Ovary (tissue), 9 donors: ENCODE results near the gene SLIT3. TPM values are rescaled to one million over a fixed set of nuclear protein-coding genes. Genes with fewer than 3 reads are reported as not detected.

Experiments
- DNase-seq, 5 donors: peaks; one replicate each; pipeline ENCODE4 v3.0.0-alpha.2; 2019 to 2020
- H3K27ac ChIP-seq, 2 donors: fragments of 200-600 bp; one replicate each; pipeline versions ENCODE4 v1.5.1 to v1.8.0; 2019 to 2022
- H3K27me3 ChIP-seq: fragments of 200-600 bp; one replicate; pipeline ENCODE4 v1.8.0; 2022
- H3K36me3 ChIP-seq: fragments of 200-600 bp; sonication (generic); one replicate; pipeline ENCODE4 v1.5.1; 2019
- H3K4me1 ChIP-seq: one replicate; pipeline ENCODE4 v1.8.1; 2013; ENCODE audit warnings: mild to moderate bottlenecking, moderate library complexity; ENCODE audit not compliant: insufficient read depth
- H3K4me3 ChIP-seq: fragments of 200-600 bp; sonication (generic); one replicate; pipeline ENCODE4 v1.5.1; 2017
- H3K9me3 ChIP-seq, 2 donors: fragments of 200-600 bp in 1 of 2; sonication (generic) in 1 of 2; one replicate each; pipeline versions ENCODE4 v1.5.1 to v1.8.1; 2013 to 2019; ENCODE audit warnings: mild to moderate bottlenecking in 1 of 2, moderate library complexity in 1 of 2
- EP300 ChIP-seq: sonication (generic); formaldehyde crosslinking; IDR thresholded peaks from one replicate; pipeline ENCODE4 v1.6.1; 2017; ENCODE audit warnings: antibody characterized with exemption
- POLR2A ChIP-seq: fragments of 450-650 bp; IDR thresholded peaks from one replicate; pipeline ENCODE4 v1.6.1; 2017; ENCODE audit warnings: antibody characterized with exemption, mild to moderate bottlenecking, moderate library complexity
- WGBS, 3 donors: extraction: QIAGEN DNeasy Blood & Tissue Kit in 1 of 3; methylation state at CpG; one replicate each; pipeline versions ENCODE4 v1.1.5 to v1.1.7; 2013 to 2017; 5-methylcytosine and 5-hydroxymethylcytosine counted together
- intact Hi-C, 4 donors: fragments of 100-400 bp; cut with DNase I; formaldehyde crosslinking; loops; one replicate each; pipeline versions ENCODE4 v1.11.0 to v1.15.1; 2022 to 2023
- polyA plus RNA-seq, 2 donors: library from polyadenylated mRNA; stranded (reverse); fragments of 200-250 nt in 1 of 2; fragments of 350-450 nt in 1 of 2; fragmentation: Illumina TruSeq in 1 of 2; extraction: RNeasy Lipid Tissue Mini Kit (QIAGEN cat#74804) in 1 of 2; gene quantifications; one replicate each; pipeline ENCODE4 v1.2.3, GENCODE V29; 2013 to 2014
- total RNA-seq, 7 donors: library from RNA; depleted of rRNA in 2 of 7; stranded (reverse); fragments of >200 nt in 2 of 7; fragmentation: NEBNext Ultra II Directional in 3 of 7; extraction: Animal tissue kit (Norgen Biotek cat#: 25700) in 3 of 7; gene quantifications; one replicate each; pipeline versions ENCODE4 v1.1.0 to v1.2.4, GENCODE V29; 2016 to 2023
- TF ChIP-seq, protein P1 (sequence below), 3 donors: fragments of 450-650 bp in 2 of 3; fragments of 200-600 bp in 1 of 3; IDR thresholded peaks; one replicate each; pipeline versions ENCODE4 v1.5.1 to v1.8.0; 2016 to 2022; ENCODE audit warnings: antibody characterized with exemption in 3 of 3, mild to moderate bottlenecking in 1 of 3
- donor health status: DM: no; HTN: no; CAD: no; lungs with moderate emphysema.
- donor health status: DM: no; HTN: no; CAD: no.
- donor health status: Bipolar disorder and iron deficiency.
- donor health status: DM: yes; HTN: yes; CAD: no.
- donor health status: DM: no; HTN: no; CAD: no.
- donor health status: DM: yes; HTN: yes; CAD: no.

The SLIT3 gene
- total and polyA plus RNA-seq, 9 donors, result 10.3 to 106 (median 24.4) TPM

GRCh38 chr5:168816661-168817060 lies 484.3 kb downstream of the SLIT3 start:
- intact Hi-C loops, result no loop called here
- H3K4me1 ChIP-seq, result no peaks in the 10 kb centered on the region
- no peak overlapping the region for H3K27ac ChIP-seq
- DNase-seq, result no peak
- TF ChIP-seq, protein P1, sequence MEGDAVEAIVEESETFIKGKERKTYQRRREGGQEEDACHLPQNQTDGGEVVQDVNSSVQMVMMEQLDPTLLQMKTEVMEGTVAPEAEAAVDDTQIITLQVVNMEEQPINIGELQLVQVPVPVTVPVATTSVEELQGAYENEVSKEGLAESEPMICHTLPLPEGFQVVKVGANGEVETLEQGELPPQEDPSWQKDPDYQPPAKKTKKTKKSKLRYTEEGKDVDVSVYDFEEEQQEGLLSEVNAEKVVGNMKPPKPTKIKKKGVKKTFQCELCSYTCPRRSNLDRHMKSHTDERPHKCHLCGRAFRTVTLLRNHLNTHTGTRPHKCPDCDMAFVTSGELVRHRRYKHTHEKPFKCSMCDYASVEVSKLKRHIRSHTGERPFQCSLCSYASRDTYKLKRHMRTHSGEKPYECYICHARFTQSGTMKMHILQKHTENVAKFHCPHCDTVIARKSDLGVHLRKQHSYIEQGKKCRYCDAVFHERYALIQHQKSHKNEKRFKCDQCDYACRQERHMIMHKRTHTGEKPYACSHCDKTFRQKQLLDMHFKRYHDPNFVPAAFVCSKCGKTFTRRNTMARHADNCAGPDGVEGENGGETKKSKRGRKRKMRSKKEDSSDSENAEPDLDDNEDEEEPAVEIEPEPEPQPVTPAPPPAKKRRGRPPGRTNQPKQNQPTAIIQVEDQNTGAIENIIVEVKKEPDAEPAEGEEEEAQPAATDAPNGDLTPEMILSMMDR (IDR thresholded peaks at IDR 0.05), result no peak
- TF ChIP-seq POLR2A (no peak), EP300 (no peak)
- H3K27me3 ChIP-seq, result no peaks in the 10 kb centered on the region
- 92 to 94% (median 93%) methylated on average over 4 of the region's 4 CpGs for WGBS, 3 donors
- no peak overlapping the region for H3K4me3 ChIP-seq
- H3K9me3 ChIP-seq, result no peaks in the 10 kb centered on the region
- no peaks in the 10 kb centered on the region for H3K36me3 ChIP-seq

DNA sequence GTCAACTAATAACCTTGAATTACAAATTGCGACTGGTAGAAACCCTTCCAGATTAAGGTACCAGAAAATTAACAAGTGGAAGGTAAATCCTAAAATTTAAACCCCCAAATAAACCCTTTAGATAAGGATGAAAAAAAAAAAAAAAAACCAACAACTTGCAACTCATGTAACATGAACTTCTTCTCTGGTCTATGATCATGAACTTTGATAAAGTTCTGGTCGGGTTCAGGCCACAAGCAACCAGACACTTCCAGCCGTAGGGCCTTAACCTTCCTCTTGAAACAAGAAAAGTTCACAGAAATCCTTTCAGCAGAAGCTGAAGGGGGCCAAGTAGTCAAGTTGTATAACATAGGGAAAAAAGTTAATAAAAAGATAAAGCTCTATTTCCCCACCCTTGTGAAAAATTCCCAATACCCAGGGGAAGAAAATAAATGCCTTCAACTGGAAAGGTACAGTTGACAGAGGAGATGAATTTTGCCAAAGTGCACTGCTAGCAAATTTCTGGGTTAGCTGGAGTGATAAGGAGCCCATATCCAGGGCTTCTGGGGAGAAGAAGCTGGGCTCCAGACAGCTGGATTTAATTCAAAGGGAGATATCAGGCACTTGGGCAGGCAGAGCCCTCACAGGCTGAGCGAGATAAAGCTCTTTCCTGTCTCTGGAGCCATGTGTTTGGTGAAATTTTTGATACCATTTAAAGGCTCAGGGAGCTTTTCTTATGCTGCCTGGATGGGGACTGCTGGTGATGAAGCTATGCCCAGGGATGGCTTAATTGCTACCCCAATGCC lies 487.6 kb downstream of the SLIT3 start:
- DNase-seq, result no peak
- intact Hi-C loops, result no loop called here
- Histone ChIP-seq H3K27me3 (no peaks in the 10 kb centered on the region), H3K9me3 (no peaks in the 10 kb centered on the region), H3K36me3 (no peaks in the 10 kb centered on the region), H3K4me3 (no peak overlapping the region), H3K4me1 (no peaks in the 10 kb centered on the region), H3K27ac (no peak overlapping the region)
- 27 to 59% (median 46%) methylated on average over 4 of the region's 4 CpGs for WGBS, 3 donors
- TF ChIP-seq, protein P1 (IDR thresholded peaks at IDR 0.05), result no peak

DNA sequence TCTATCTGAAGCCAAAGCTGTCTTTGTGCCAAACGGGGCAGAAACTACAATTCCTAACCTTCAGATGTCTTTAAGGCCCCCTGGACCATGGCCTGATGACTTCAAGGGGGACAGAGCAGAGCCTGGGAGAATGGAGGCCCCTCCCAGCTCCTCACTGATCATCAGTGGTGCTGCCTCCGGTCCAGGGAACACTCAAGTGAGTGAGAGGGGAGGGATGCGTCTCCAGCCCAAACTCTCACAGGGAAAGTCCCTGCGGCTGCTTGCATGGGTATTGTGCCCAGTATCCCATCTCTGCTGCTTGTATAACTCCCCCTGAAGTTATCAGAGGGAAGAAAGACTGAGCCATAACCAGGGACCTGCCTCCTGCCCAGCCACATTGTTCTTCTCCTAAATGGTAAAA lies 490.3 kb downstream of the SLIT3 start:
- H3K4me1 ChIP-seq, result no peaks in the 10 kb centered on the region
- intact Hi-C loops, result no loop called here
- H3K36me3 ChIP-seq, result no peaks in the 10 kb centered on the region
- H3K27me3 ChIP-seq, result no peaks in the 10 kb centered on the region
- H3K27ac ChIP-seq, result no peak overlapping the region
- no peak for TF ChIP-seq POLR2A
- TF ChIP-seq, protein P1 (IDR thresholded peaks at IDR 0.05), result no peak
- TF ChIP-seq EP300, result no peak
- no peaks in the 10 kb centered on the region for H3K9me3 ChIP-seq
- no peak for DNase-seq
- no peak overlapping the region for H3K4me3 ChIP-seq
- WGBS, 3 donors, result 76 to 92% (median 87%) methylated on average over 4 of the region's 4 CpGs

DNA sequence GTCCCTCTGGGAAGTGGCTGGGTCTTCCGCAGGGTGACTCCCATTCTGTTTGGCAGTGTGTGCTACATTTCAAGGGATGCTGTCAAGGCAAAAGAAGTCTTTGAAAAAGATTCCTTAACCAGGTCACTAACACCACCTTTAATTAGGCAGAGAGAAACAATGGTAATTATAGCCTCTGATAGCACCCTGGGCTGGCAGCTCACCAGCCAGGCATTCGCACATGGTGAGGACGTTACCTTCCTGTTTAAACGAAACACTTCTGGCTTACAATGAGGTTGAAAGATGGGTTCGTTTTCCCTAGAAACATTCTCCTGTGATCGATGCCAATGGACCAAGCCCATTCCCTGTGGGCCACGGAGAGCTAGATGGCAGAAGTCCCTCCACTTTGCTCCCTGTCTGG lies 491.7 kb downstream of the SLIT3 start:
- Histone ChIP-seq H3K9me3 (no peaks in the 10 kb centered on the region), H3K27me3 (no peaks in the 10 kb centered on the region), H3K4me3 (no peak overlapping the region), H3K4me1 (no peaks in the 10 kb centered on the region), H3K27ac (no peak overlapping the region), H3K36me3 (no peaks in the 10 kb centered on the region)
- intact Hi-C loops, result no loop called here
- TF ChIP-seq EP300 (no peak), POLR2A (no peak)
- TF ChIP-seq, protein P1 (IDR thresholded peaks at IDR 0.05), result no peak
- 80 to 89% (median 89%) methylated on average over 7 of the region's 7 CpGs for WGBS, 3 donors
- no peak for DNase-seq
